ENCODE measurements around the gene ZSCAN2.

ZSCAN2 gene

GRCh38 chr15:84603630-84604379 lies 3.0 kb downstream of the ZSCAN2 start:
- no peak overlapping the region for H3K4me3 ChIP-seq (ENCODE audit: low read length)
- no peak for DNase-seq (ENCODE audit: low read depth)
- TF ChIP-seq CTCF (conservative IDR thresholded peaks at IDR 0.05; ENCODE audit: low read length): no peak

GRCh38 chr15:84604826-84605553 lies 4.2 kb downstream of the ZSCAN2 start:
- no peak for DNase-seq (ENCODE audit: low read depth)
- no peak for TF ChIP-seq CTCF (conservative IDR thresholded peaks at IDR 0.05; ENCODE audit: low read length)
- H3K4me3 ChIP-seq (ENCODE audit: low read length): no peak overlapping the region

GRCh38 chr15:84605554-84605882 lies 4.7 kb downstream of the ZSCAN2 start:
- no peak for TF ChIP-seq CTCF (conservative IDR thresholded peaks at IDR 0.05; ENCODE audit: low read length)
- DNase-seq (ENCODE audit: low read depth): no peak
- H3K4me3 ChIP-seq (ENCODE audit: low read length): no peak overlapping the region

- H3K4me3 ChIP-seq (ENCODE audit: low read length): no peak overlapping the region
- no peak for DNase-seq (ENCODE audit: low read depth)
- no peak for TF ChIP-seq CTCF (conservative IDR thresholded peaks at IDR 0.05; ENCODE audit: low read length)
Observed at GRCh38 chr15:84606653-84607120, 5.9 kb downstream of the ZSCAN2 start.

- no peak for TF ChIP-seq CTCF (conservative IDR thresholded peaks at IDR 0.05; ENCODE audit: low read length)
- no peak for DNase-seq (ENCODE audit: low read depth)
- no peak overlapping the region for H3K4me3 ChIP-seq (ENCODE audit: low read length)
Observed at GRCh38 chr15:84608707-84609284, 8.0 kb downstream of the ZSCAN2 start.

GRCh38 chr15:84609818-84610525 lies 9.2 kb downstream of the ZSCAN2 start:
- DNase-seq (ENCODE audit: low read depth): no peak
- no peak overlapping the region for H3K4me3 ChIP-seq (ENCODE audit: low read length)
- TF ChIP-seq CTCF (conservative IDR thresholded peaks at IDR 0.05; ENCODE audit: low read length): no peak
